Umbilical cord (tissue), 2 donors: Measurements from ENCODE around the gene PASD1. TPM values are rescaled to one million over a fixed set of nuclear protein-coding genes. Genes with fewer than 3 reads are reported as not detected.
"Not testable (repeated sequence)": the region's sequence is repeated elsewhere in the genome, so short reads cannot be mapped to it uniquely, and the experiment has no call there.

ENCODE experiments used
- DNase-seq: peaks from one replicate; pipeline ENCODE4 v3.0.0-alpha.2; 2015; ENCODE audit warnings: low spot score
- total RNA-seq: library from RNA; depleted of rRNA; stranded (reverse); fragments of >200 nt; gene quantifications from one replicate; pipeline ENCODE4 v1.2.3, GENCODE V29; 2014; ENCODE audit warnings: low replicate concordance; ENCODE audit not compliant: insufficient read depth

PASD1 gene
- total RNA-seq, 1 donor from 2014 or later: 0.48 TPM

- DNase-seq: no peak
Measured at GRCh38 chrX:151624677-151625076, 61.2 kb downstream of the PASD1 start.

- no peak for DNase-seq
Measured at GRCh38 chrX:151631822-151632221, 68.3 kb downstream of the PASD1 start.

DNA sequence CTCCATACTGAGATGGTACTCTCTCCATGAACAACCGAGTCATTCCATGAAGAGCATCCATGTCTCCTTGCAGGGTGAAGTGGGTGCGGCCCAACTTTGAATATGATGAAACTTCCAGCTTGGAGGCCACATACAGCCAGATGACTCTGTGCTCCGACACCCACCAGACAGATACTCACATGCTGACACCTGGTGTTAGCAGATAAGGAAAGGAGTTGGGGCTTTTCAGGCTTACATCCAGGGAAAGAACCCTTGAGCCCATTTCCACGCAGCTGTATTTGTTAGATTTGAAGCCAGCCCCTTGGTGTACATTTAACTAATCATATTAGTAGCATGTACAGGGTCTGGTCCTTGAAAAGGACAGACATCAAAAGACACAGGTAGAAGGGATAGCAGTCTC, 69.7 kb downstream of the PASD1 start:
- no peak for DNase-seq

- DNase-seq: no peak
Measured at GRCh38 chrX:151634937-151635336, 71.5 kb downstream of the PASD1 start.

- DNase-seq: no peak
Measured at GRCh38 chrX:151641564-151641963, 78.1 kb downstream of the PASD1 start.

GRCh38 chrX:151675121-151675746, 111.8 kb downstream of the PASD1 start:
- no peak for DNase-seq

GRCh38 chrX:151676196-151676595, 112.7 kb downstream of the PASD1 start:
- peak; percentile 11 for DNase-seq

DNA sequence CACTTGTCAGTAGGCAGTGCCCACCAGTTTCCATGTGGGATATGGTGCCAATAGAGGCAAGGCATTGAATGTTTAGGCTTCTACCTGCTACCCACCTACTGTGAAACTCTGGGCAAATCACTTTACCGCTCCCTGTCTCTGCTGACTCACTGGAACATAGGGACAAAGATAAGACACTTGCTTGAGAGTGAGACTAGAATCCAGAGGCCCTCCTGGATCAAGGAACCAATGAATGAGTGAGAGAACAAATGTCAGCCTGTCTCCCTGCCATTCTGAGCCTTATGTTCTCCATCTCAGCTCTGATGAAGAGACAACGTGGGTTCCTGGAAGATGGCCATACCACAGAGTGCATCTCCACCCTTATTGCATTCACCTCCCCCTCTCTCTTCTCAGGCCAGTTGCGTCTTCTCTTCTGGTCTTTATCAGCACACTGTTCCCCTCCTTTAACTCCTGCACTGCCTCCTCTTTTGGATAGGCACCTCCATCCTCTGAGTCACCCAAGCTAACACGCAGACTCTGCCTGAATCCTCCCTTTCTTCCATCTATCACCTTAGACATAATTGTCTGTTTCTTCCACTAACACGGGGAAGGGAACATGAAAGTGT, 116.4 kb downstream of the PASD1 start:
- DNase-seq: peak; percentile 22

DNA sequence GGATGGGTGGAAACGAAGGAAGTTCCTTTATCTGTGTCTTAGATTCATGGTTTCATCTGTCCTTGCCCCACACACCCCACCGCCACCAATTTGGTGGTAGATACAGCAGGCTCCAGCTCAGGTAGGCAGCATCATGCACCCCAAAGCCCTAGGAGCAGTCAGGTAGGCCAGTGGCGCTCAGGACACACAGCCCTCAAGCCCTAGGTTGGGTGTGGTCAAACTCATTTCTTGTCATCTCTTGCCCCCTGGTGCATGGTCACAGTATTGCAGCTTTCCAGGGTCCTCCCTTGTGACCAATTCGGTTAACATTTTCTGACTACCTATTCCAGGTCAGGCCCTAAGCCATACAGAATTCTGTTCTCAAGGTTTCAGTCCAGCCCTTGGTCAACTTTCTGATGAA, 117.3 kb downstream of the PASD1 start:
- no peak for DNase-seq

- no peak for DNase-seq
Measured at GRCh38 chrX:151687635-151688034, 124.2 kb downstream of the PASD1 start.

DNA sequence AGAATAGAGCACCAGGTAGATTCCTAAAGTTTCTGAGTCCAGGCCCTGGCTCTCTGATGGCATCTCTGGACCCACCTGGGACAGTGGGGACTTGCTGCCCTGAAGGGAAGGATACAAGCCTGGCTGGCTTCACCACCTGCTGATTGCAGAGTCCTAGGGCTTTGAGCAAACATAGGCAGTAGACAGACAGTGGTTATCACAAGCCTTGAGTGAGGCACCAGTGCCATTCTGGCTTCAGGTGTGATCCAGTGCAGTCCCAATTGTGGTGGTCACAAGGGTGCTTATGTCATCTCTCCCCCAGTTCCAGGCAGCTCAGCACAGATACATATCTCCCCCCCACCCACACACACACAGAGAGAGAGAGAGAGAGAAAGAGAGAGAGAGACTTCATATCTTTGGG, 125.2 kb downstream of the PASD1 start:
- DNase-seq: no peak

DNA sequence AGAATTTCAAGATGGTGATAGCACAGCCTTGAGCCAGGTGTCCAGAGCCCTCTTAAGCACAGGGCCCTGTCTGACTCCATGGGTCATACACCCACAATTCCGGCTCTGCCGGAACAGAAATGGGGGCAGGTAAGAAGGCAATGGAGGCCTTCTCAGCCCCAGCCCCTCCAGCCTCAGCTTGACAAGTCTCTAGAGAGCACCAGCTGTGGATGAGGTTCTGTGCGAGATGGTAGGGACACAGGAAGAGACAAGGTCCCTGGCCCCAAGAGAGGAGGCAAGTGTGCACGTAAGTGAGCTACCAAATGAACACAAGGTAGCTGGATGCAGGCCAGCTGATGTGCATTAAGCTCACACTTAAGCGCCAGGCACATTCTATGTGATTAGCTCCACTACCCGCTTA, 129.3 kb downstream of the PASD1 start:
- DNase-seq: no peak

DNA sequence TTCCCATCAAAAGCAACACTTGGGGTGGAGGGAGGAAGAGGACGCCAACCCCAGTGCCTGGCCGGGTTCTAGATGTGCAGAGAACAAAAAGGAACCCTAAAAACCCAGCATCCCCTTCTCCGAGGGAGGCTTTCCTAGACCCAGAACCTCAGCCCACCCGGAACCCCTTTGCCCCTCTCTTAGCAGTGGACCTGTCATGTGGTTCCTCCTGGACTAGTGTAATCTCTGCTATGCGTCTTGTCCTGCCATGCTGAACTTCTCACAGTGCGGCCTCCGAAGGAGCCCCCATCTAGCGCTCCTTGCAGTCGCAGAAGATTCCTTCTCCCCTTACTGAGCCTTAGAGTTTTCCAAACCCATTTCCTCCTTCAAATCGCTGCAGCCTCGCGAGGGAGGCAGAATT, 130.6 kb downstream of the PASD1 start:
- no peak for DNase-seq

- no peak for DNase-seq
Measured at GRCh38 chrX:151694661-151695582, 131.4 kb downstream of the PASD1 start, which contains the start of gene PRRG3. Gene PRRG3 (plus strand): TSS chrX:151695458. CDS start chrX:151698815, 3,357 bp downstream.

- no peak for DNase-seq
Measured at GRCh38 chrX:151695583-151696340, 132.3 kb downstream of the PASD1 start.

GRCh38 chrX:151697082-151697481, 133.6 kb downstream of the PASD1 start:
- not testable (repeated sequence) for DNase-seq

DNA sequence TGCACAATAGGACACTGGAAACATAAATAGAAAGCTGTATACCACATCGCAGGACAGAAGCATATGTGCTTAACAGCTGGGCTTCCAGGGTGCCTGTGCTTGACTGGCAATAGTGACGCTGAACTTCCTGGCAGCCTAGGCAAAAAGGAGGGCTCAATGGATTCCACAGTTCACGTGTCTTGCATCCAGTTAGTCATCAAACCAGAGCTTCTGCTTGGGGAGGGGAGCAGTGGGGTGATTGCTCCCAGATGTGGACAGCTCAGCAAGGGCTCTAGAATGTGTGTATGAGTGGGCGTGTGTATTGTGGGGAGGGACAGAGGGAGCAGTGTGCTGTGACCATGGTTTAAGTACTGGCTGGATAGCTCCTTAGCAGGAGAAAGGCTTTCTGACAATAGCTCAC, 134.0 kb downstream of the PASD1 start:
- peak; percentile 63 for DNase-seq

DNA sequence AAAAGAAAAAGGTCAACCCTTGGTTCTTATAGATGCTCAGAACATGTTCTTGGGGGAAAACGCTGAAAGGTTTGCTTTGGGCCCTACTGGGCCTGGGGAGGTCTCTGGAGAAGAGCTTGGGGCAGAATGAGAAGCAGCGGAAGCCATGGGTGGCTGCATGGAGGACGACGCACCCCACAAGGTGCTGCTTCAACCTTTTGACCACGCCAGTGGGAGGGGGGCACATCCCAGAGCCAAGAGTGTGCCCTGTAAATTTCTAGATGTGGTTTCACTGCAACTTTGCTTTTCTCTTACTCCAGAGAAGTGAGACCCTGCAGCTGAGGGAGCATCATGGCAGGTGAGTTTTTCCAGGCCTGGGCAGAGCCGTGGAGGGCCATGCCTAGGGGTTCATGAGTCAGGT, 135.0 kb downstream of the PASD1 start:
- no peak for DNase-seq

DNA sequence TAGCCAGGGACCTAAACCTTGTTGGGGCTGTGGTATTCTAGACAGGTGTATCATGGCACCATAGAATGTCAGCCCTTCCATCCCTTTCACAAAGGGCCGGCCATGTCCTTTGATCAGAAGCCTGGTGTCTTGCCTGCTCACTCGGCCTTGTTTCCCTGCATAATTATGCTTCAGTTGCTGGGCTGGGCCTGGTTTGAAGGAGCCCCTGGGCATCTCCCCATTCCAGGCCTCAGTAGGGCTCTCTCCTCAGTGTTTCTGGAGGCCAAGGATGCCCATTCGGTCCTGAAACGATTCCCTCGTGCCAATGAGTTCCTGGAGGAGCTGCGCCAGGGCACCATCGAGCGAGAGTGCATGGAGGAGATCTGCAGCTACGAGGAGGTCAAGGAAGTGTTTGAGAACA, 136.3 kb downstream of the PASD1 start:
- DNase-seq: no peak

DNA sequence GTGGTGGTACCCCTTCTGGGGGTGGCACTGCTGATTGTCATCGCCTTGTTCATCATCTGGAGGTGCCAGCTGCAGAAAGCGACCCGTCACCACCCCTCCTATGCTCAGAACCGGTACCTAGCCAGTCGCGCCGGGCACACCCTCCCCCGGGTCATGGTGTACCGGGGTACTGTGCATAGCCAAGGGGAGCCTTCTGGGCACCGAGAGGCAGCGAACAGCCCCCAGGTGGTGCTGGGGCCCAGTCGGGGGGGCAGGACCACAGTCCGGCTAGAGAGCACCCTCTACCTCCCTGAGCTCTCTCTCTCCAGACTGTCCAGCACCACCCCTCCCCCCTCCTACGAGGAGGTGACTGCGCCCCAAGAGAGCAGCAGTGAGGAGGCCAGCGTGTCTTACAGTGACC, 137.1 kb downstream of the PASD1 start:
- no peak for DNase-seq

- no peak for DNase-seq
Measured at GRCh38 chrX:151701071-151701470, 137.6 kb downstream of the PASD1 start.

DNA sequence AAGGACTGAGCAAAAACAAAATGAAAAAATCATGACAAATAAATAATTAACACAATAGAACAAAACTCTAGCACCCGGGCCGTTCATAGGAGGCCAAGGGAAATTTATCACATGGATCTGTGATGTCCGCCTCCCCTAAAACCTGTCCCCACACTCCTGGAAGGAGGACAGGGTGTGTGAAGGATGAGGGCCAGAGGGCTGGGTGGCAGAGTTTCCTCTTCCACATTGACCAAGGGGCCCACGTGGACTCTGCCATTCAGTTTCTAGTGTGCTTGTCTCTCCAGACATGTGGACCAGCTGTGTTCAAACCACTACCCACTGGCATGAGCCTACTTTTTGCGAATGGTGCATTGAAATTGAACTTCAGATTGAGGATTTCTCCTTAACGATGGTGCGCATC, 138.1 kb downstream of the PASD1 start:
- no peak for DNase-seq
